Stimulated activated CD8-positive, alpha-beta memory T cell treated with anti-CD3 and anti-CD28 coated beads, Interleukin-15, amount 100 ng/mL, for 48 hours (primary cell): Measurements from ENCODE around the gene BBS12.
"Not testable (repeated sequence)": the region's sequence is repeated elsewhere in the genome, so short reads cannot be mapped to it uniquely, and the experiment has no call there.

ENCODE experiments used
- DNase-seq, 2 donors: peaks; one replicate each; pipeline ENCODE4 v3.0.0-alpha.2; 2020; ENCODE audit warnings: low read depth in 2 of 2

Gene BBS12

GRCh38 chr4:122765692-122766352 is 33.3 kb downstream of the BBS12 start:
- DNase-seq, result no peak

DNA sequence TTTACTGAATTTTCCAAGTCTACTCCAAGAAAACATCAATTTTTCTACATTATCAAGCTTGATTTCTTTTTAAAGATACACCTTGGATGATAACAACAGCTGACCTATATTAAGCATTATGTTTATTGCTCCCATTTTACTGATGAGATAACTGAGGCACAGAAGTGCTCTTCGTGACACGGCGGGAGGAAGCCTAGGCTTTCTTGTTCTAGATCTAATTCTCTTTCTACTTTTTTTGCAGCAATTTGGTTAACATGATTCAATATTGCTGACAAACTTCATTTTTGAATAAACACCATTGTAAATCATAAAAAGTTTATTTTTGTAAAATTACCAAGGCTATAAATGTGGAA is 33.8 kb downstream of the BBS12 start:
- no peak for DNase-seq

DNA sequence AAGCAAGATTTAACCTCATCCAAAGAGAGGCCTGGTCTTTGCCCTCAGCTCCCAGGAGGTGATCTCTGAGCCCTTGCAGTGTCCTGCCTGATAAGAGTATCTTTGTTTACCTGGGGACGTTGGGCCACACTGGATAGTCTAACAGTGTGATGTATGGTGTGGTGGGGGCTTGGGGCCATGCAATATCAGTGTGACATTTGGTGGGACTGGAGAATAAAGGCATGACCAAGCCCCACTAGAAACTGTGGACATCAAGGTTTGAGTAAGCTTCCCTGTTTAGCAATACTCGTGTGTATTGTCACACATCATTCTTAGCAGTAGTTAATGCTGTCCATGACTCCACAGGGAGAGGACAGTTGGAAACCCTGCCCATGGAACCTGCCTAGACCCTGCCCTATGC is 34.4 kb downstream of the BBS12 start:
- no peak for DNase-seq

DNA sequence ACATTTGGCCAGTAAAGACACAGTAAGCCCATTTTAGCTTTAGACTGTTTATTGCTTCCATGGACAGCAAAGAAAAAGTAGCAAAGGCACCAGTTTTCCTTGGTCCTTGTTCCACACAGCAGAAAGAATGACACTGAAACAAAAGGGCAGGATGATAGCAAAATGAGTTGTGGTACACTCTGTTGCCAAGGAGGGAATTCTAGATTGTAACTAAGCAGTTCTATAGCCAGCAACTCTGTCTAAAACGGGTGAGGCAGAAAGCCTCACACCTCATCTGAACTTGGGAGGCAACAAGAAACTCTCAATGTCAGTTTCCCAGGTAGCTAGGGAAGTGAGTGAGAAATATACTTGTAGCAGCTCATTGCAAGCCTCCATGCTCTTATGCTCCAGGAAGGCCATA is 39.2 kb downstream of the BBS12 start:
- no peak for DNase-seq

GRCh38 chr4:122772311-122772710 is 39.8 kb downstream of the BBS12 start:
- no peak for DNase-seq

DNA sequence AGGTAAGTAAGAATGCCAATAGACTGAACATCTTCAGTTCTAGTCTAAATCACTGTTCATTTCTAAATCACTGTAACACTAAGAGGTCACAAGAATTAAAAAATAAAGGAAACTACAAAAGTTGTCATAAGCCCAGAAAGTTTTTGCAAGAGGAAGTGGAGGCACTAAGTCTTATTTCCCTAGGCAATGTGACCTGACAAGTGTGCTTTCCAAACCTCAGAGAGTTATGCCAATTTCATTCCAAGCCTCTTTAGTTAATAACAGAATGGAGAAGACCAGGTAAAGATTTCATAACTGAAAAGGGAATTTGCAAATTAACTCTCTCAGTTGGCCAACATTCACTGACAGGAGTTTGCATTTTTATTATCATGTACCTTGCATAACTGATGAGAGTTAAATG is 40.5 kb downstream of the BBS12 start:
- DNase-seq, result no peak

DNA sequence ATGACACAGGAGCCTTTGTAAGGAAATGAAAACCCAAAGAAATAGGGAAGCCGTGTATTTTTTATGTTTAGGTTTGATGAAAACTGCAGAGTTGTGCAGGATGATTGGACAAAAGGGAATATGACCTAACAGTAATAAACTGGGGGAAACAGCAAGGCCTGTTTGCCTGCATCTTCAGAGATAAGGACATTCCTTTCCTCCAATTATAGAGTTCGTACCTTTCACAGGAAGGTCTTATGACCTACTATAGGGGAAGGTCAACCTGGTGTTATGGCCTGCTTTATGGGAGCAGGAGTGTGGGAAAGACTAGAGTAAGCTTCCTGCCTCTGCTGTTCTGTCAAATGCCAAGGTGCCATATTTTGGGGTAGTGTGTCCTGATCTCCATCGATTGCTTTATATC is 42.5 kb downstream of the BBS12 start:
- DNase-seq, result no peak

DNA sequence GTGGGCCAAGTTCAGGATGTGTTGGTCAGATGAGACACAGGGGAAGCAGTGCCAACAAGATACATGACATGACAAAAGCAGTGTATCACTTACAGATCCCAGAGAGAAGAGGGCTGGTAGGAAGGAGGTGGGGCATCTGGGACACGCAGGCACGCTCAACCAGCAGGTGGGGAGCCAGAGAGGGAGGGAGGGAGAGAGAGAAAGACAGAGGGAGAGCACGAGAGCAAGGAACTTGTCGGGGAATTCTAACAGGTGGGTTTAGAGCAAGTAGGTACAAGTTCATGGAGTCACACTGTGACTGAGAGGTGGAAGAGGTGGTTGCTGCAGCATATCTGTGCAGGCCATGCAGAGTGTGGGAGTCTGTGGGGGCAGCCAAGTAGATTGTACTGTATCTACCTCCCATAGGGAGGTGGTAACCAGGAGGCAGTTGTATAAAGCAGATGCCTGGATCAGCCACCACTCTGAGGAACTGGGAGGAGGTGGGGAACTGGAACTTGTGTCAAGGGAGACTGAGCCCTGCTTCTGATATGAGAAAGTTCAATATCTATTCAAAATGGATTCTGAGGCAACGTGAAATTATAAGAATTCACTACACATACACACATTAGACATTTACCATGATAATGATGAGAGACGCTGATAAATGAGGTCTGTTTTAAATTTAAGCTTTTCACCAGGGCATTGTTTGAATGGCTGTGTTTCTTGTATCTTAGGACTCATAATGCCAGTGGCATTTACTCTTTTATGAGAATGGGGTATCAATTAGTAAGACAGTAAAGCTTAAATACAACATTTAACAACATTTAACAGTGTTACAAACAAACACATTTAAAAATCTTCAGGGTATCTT is 43.7 kb downstream of the BBS12 start:
- DNase-seq, result no peak

DNA sequence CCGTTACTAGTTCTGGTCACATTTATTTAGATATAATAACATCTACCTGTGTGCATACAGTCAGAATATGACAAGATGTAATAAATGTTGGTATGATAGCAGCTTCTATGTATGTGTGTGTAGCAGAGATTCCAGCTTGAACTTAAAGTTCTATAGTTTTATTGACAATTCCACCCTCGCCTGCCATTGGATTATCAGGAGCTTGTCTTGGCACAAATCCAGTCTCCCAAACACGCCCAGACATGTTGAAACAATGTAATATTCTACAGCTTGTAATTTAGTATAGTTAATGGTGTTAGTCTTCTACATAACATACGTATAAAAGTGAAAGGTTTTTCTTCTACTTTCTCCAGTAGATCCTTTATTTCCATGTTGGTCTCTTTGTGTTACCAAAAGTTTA is 44.4 kb downstream of the BBS12 start:
- no peak for DNase-seq

DNA sequence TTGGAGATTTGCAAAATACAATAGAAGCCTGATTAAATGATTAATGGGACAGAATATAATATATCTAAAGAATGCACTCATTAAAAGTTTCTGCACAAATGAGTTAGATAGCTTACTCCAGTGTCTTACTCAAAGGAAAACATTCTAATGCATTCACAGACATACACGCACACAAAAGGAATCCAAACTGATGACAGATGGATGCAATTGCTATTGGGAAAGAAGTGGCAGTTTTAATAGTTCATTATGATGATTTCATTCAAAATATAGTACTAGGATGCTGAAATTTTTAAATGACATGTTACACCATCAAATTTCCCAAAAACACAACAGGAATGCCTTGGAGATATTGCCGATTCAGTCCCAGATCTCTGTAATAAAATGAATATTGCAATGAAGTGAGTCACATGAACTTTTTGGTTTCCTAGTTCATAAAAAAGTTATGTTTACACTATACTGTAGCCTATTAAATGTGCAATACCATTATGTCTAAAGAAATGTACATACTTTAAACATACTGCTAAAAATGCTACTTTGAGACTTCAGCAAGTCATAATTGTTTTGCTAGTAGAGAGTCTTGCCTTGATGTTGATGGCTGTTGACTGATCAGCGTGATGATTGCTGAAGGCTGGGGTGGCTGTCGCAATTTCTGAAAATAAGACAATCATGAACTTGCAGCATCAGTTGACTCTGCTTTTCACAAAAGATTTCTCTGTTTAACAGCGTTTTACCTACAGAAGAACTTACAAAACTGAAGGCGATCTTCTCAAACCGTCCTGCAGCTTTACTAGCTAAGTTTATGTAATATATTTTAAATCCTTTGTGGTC is 45.6 kb downstream of the BBS12 start:
- DNase-seq, result no peak

GRCh38 chr4:122781486-122781885 is 49.0 kb downstream of the BBS12 start:
- DNase-seq, result no peak

DNA sequence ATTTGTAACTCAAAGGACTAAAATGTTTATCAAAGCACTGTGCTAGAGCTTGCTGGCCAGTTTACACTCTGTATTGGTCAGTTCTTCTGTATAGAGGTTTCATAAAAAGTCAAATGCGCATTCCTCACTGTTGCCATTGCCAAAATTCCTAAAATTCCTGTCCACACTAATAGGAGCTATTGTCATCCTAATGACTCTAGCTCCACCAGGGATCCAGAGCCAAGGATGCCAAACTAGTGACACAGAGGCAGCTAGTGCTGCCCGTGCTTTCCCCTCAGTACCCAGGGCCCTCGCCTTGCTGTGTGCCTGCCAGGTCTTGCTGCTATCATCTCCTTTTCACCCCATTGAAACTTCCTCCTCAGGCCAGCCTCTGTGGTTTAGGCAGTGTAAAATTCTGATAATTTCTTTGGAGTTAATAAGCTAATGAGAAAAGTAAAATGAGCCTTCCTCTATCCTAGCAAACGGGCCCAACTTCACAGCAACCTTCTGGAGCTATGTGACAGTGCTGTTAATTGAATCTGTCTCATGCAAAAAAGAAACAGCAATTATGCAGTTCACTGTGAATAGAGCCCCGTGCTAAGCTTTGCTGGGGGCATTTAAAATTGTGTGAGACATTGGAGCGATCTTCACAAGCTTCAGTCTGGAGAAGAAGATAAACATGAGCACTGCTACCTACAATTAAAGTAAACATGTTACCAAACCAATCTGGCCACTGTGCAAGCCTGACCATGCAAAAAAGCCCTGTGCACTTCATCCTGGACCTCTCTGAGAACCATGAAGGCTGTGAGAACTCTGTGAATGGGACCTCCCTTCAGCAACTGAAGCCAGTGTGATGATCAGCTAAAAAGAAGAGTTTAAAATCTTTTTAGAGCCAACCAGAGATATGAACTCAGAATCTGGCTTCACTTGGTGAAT is 51.1 kb downstream of the BBS12 start:
- DNase-seq, result no peak

GRCh38 chr4:122784261-122784660 is 51.8 kb downstream of the BBS12 start:
- DNase-seq, result no peak

DNA sequence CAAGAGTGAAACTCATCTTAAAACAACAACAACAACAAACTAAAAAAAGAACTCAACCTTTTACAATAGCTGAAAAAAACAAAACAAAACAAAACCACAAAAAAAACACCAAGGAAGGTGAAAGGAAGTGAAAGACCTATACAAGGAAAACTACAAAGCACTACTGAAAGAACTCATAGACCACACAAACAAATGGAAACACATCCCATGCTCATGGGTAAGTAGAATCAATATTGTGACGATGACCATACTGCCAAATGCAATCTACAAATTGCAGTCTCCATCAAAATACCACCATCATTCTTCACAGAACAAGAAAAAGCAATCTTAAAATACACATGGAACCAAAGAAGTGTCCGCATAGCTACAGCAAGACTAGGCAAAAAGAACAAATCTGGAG is 52.6 kb downstream of the BBS12 start:
- no peak for DNase-seq

DNA sequence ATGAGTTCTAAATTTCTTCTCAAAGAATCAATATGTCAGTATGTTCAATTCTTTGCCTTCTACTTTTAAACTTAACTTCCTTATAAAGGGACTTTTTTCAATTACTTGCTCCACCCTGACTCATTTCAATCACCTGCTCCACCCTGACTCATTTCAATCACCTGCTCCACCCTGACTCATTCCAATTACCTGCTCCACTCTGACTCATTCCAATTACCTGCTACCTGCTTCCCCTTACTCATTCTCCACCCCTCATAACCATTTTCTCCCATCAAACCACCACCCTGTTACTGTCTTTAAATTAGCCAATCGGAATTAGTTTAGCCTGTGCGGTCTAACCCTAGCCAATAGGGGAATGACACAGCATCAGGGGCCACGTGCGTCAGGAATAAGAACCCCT is 53.8 kb downstream of the BBS12 start:
- DNase-seq, result not testable (repeated sequence)

GRCh38 chr4:122786920-122787319 is 54.4 kb downstream of the BBS12 start:
- DNase-seq, result not testable (repeated sequence)

- no peak for DNase-seq
These were observed 55.4 kb downstream of the BBS12 start for GRCh38 chr4:122787940-122788339.

- DNase-seq, result no peak
These were observed 56.4 kb downstream of the BBS12 start for GRCh38 chr4:122788935-122789334.

GRCh38 chr4:122793811-122794210 is 61.3 kb downstream of the BBS12 start:
- DNase-seq, result no peak
